ENCODE measurements around the gene NR1I3. TPM values are rescaled to one million over a fixed set of nuclear protein-coding genes. Genes with fewer than 3 reads are reported as not detected.

The NR1I3 gene
- total and polyA plus RNA-seq, 2 donors from 2014 or later: 19.6 TPM; not detected in 1

GRCh38 chr1:161187311-161187710, 50.7 kb downstream of the NR1I3 start:
- Histone ChIP-seq H3K4me3 (ENCODE audit: low read length in 3 of 3) (no peak overlapping the region), H3K4me1 (ENCODE audit: control insufficient read depth in 2 of 3, insufficient read depth in 2 of 3, low read depth in 1 of 3, low read length in 3 of 3) (peaks cover 0 to 2% (median 0%) of the 10 kb centered on the region in 3 donors), H3K9me3 (ENCODE audit: control insufficient read depth in 2 of 3, insufficient read depth in 1 of 3, low read length in 3 of 3) (no peaks in the 10 kb centered on the region), H3K36me3 (ENCODE audit: control insufficient read depth in 2 of 3, insufficient read depth in 3 of 3, low read length in 3 of 3) (no peaks in the 10 kb centered on the region), H3K27ac (ENCODE audit: low read depth in 2 of 2, low read length in 2 of 2) (no peak overlapping the region), H3K9ac (ENCODE audit: low read length in 3 of 3) (no peak overlapping the region), H3K27me3 (ENCODE audit: control insufficient read depth, insufficient read depth, low read length) (no peaks in the 10 kb centered on the region)
- FAIRE-seq (no peak), DNase-seq (peak in 1 of 5 donors; percentile 35)
- intact Hi-C loops (cut with DNase I): no loop called here
- TF ChIP-seq CTCF (IDR thresholded peaks at IDR 0.05; ENCODE audit: borderline replicate concordance, extremely low read depth, insufficient read depth): no peak

- no peak for TF ChIP-seq CTCF (IDR thresholded peaks at IDR 0.05; ENCODE audit: borderline replicate concordance, extremely low read depth, insufficient read depth)
- H3K36me3 ChIP-seq (ENCODE audit: control insufficient read depth in 2 of 3, insufficient read depth in 3 of 3, low read length in 3 of 3): no peaks in the 10 kb centered on the region
- DNase-seq: peak in 1 of 5 donors; percentile 29
- no peak overlapping the region for H3K9ac ChIP-seq (ENCODE audit: low read length in 3 of 3)
- FAIRE-seq: no peak
- intact Hi-C loops (cut with DNase I): no loop called here
- H3K27ac ChIP-seq (ENCODE audit: low read depth in 2 of 2, low read length in 2 of 2): peak overlapping the region; percentile 7 to 62
- peaks cover 0 to 2% (median 0%) of the 10 kb centered on the region in 3 donors for H3K4me1 ChIP-seq (ENCODE audit: control insufficient read depth in 2 of 3, insufficient read depth in 2 of 3, low read depth in 1 of 3, low read length in 3 of 3)
- H3K27me3 ChIP-seq (ENCODE audit: control insufficient read depth, insufficient read depth, low read length): no peaks in the 10 kb centered on the region
- no peaks in the 10 kb centered on the region for H3K9me3 ChIP-seq (ENCODE audit: control insufficient read depth in 2 of 3, insufficient read depth in 1 of 3, low read length in 3 of 3)
- H3K4me3 ChIP-seq (ENCODE audit: low read length in 3 of 3): no peak overlapping the region
Observed at GRCh38 chr1:161185732-161186311, 52.2 kb downstream of the NR1I3 start.

GRCh38 chr1:161185282-161185682, 52.7 kb downstream of the NR1I3 start:
- no peak for TF ChIP-seq CTCF (IDR thresholded peaks at IDR 0.05; ENCODE audit: borderline replicate concordance, extremely low read depth, insufficient read depth)
- Histone ChIP-seq H3K9me3 (ENCODE audit: control insufficient read depth in 2 of 3, insufficient read depth in 1 of 3, low read length in 3 of 3) (no peaks in the 10 kb centered on the region), H3K4me1 (ENCODE audit: control insufficient read depth in 2 of 3, insufficient read depth in 2 of 3, low read depth in 1 of 3, low read length in 3 of 3) (peaks cover 0 to 2% (median 0%) of the 10 kb centered on the region in 3 donors), H3K36me3 (ENCODE audit: control insufficient read depth in 2 of 3, insufficient read depth in 3 of 3, low read length in 3 of 3) (no peaks in the 10 kb centered on the region), H3K9ac (ENCODE audit: low read length in 3 of 3) (no peak overlapping the region), H3K27ac (ENCODE audit: low read depth in 2 of 2, low read length in 2 of 2) (peak overlapping the region in 1 of 2 donors; percentile 62), H3K27me3 (ENCODE audit: control insufficient read depth, insufficient read depth, low read length) (no peaks in the 10 kb centered on the region), H3K4me3 (ENCODE audit: low read length in 3 of 3) (no peak overlapping the region)
- no peak for FAIRE-seq
- intact Hi-C loops (cut with DNase I): no loop called here
- peak in 4 of 5 donors; percentile 26 to 87 (median 54) for DNase-seq
